Esophagus (tissue), 2 donors: ENCODE results near the gene C20orf96. TPM values are rescaled to one million over a fixed set of nuclear protein-coding genes. Genes with fewer than 3 reads are reported as not detected.
A peak's percentile ranks its signal among the peaks of the same experiment; 100 is the strongest.

Experiments used
- H3K27ac ChIP-seq, 2 donors: one replicate each; pipeline ENCODE4 v1.5.1; 2013; ENCODE audit warnings: low read depth in 2 of 2, mild to moderate bottlenecking in 2 of 2, inconsistent platforms in 1 of 2, low read length in 1 of 2, moderate library complexity in 1 of 2
- H3K27me3 ChIP-seq, 2 donors: one replicate each; pipeline ENCODE4 v1.6.1; 2013; ENCODE audit warnings: low read length in 2 of 2, control low read depth in 1 of 2, mild to moderate bottlenecking in 1 of 2; ENCODE audit not compliant: insufficient read depth in 2 of 2, control insufficient read depth in 1 of 2
- H3K36me3 ChIP-seq, 2 donors: one replicate each; pipeline ENCODE4 v1.6.1; 2013; ENCODE audit warnings: low read length in 1 of 2; ENCODE audit not compliant: control insufficient read depth in 2 of 2, insufficient read depth in 2 of 2
- H3K4me1 ChIP-seq, 2 donors: one replicate each; pipeline ENCODE4 v1.6.1; 2013; ENCODE audit warnings: low read length in 1 of 2; ENCODE audit not compliant: control insufficient read depth in 2 of 2, insufficient read depth in 2 of 2
- H3K4me3 ChIP-seq, 2 donors: one replicate each; pipeline ENCODE4 v1.5.1; 2013; ENCODE audit warnings: low read length in 2 of 2, mild to moderate bottlenecking in 2 of 2, low read depth in 1 of 2, moderate library complexity in 1 of 2
- H3K9me3 ChIP-seq, 2 donors: one replicate each; pipeline ENCODE4 v1.6.1; 2013; ENCODE audit warnings: mild to moderate bottlenecking in 2 of 2, low read depth in 1 of 2, low read length in 1 of 2, moderate library complexity in 1 of 2; ENCODE audit not compliant: control insufficient read depth in 2 of 2, insufficient read depth in 1 of 2
- WGBS, 2 donors: extraction: QIAGEN DNeasy Blood & Tissue Kit; methylation state at CpG; one replicate each; pipeline ENCODE4 v1.1.7; 2013; 5-methylcytosine and 5-hydroxymethylcytosine counted together
- polyA plus RNA-seq, 2 donors: library from polyadenylated mRNA; stranded (reverse); fragments of 200-250 nt; gene quantifications; one replicate each; pipeline ENCODE4 v1.2.3, GENCODE V29; 2013
- donor health status: healthy with polysubstance abuse.
- donor health status: Bipolar disorder and iron deficiency.

C20orf96 gene
- polyA plus RNA-seq, 2 donors, result 1.9 TPM

DNA sequence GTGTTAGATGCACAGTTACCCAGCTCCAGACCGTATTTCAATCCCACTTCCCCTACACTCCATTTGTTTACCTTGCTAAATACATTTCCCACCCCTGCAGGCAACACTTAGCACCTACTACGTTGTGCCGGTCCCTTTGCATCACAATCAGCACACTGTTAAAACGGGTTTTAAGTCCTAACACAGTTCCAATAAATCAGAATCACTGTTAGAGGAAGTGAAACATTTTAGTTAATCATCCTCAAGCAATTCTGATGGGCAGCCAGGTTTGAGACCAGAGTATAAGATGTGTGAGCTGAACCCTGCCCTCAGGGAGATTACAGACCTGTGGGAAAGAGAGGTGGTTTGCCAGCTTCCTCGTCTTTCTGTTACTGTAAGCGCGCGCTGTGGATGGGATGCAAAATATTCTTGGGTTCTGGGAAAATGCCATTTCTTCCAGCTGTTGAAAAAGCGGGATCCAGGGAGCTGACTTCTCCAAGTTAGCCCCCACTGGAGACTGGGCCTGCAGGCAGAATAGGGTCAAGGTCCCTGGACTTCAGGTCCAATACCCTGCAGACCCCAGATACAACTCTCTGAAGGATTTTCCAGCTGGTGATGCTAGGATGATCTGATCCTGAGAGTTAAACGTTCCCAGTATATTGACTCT lies 9.9 kb upstream of the C20orf96 start:
- no peak overlapping the region for H3K4me3 ChIP-seq
- no peaks in the 10 kb centered on the region for H3K9me3 ChIP-seq

DNA sequence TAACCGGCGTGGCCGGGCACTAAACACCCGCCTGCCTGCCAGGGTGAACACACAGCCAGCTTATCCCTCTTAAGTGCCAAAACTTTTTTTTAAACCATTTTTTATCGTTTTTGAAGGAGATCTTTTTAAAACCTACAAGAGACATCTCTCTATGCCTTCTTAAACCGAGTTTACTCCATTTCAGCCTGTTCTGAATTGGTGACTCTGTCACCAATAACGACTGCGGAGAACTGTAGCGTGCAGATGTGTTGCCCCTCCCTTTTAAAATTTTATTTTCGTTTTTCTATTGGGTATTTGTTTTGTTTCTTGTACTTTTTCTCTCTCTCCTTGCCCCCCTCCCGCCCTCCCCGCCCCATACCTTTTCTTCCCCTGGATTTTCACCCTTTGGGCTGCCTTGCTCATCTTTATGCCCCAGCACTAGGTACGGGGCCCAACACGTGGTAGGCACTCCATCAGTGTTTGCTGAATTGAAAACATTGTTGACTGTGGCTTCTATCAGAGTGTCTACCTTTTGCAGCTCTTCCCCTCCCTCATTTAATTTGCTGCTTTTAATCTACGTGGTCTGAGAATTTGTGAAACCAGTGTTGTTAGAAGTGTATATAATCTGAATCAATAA lies 8.3 kb upstream of the C20orf96 start:
- Histone ChIP-seq H3K27me3 (peaks cover 0 to 2% of the 10 kb centered on the region in 2 donors), H3K36me3 (peaks cover 0 to 2% of the 10 kb centered on the region in 2 donors), H3K4me1 (peaks cover 2 to 3% of the 10 kb centered on the region in 2 donors), H3K27ac (peak overlapping the region; percentile 97), H3K4me3 (peak overlapping the region; percentile 76 to 90), H3K9me3 (no peaks in the 10 kb centered on the region)
- 5% methylated on average over 15 of the region's 15 CpGs for WGBS, 2 donors

More for the DNA sequence above, 9.9 kb upstream of the C20orf96 start:
- Histone ChIP-seq H3K36me3 (peaks cover 0 to 2% of the 10 kb centered on the region in 2 donors), H3K27ac (no peak overlapping the region), H3K4me1 (peaks cover 2 to 3% of the 10 kb centered on the region in 2 donors), H3K27me3 (peaks cover 0 to 2% of the 10 kb centered on the region in 2 donors)
- whole genome bisulfite sequencing, 2 donors, result 45 to 48% methylated on average over 10 of the region's 10 CpGs

DNA sequence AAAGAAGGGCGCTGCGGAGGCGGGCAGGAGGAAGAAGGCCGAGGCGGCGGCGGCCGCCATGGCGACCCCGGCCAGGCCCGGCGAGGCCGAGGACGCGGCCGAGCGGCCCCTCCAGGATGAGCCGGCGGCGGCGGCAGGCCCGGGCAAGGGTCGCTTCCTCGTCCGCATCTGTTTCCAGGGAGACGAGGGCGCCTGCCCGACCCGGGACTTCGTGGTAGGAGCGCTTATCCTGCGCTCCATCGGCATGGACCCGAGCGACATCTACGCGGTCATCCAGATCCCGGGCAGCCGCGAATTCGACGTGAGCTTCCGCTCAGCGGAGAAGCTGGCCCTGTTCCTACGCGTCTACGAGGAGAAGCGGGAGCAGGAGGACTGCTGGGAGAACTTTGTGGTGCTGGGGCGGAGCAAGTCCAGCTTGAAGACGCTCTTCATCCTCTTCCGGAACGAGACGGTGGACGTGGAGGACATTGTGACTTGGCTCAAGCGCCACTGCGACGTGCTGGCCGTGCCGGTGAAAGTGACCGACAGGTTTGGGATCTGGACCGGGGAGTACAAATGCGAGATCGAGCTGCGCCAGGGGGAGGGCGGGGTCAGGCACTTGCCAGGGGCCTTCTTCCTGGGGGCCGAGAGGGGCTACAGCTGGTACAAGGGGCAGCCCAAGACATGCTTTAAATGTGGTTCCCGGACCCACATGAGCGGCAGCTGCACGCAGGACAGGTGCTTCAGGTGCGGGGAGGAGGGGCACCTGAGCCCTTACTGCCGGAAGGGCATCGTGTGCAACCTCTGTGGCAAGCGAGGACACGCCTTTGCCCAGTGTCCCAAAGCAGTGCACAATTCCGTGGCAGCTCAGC lies 7.6 kb upstream of the C20orf96 start:
- Histone ChIP-seq H3K4me3 (peak overlapping the region; percentile 76 to 90), H3K4me1 (peaks cover 2 to 3% of the 10 kb centered on the region in 2 donors), H3K9me3 (no peaks in the 10 kb centered on the region), H3K27me3 (no peaks in the 10 kb centered on the region), H3K36me3 (peaks cover 0 to 2% of the 10 kb centered on the region in 2 donors), H3K27ac (peak overlapping the region; percentile 97)
- WGBS, 2 donors, result 0% methylated on average over 61 to 75 of the region's 75 CpGs

DNA sequence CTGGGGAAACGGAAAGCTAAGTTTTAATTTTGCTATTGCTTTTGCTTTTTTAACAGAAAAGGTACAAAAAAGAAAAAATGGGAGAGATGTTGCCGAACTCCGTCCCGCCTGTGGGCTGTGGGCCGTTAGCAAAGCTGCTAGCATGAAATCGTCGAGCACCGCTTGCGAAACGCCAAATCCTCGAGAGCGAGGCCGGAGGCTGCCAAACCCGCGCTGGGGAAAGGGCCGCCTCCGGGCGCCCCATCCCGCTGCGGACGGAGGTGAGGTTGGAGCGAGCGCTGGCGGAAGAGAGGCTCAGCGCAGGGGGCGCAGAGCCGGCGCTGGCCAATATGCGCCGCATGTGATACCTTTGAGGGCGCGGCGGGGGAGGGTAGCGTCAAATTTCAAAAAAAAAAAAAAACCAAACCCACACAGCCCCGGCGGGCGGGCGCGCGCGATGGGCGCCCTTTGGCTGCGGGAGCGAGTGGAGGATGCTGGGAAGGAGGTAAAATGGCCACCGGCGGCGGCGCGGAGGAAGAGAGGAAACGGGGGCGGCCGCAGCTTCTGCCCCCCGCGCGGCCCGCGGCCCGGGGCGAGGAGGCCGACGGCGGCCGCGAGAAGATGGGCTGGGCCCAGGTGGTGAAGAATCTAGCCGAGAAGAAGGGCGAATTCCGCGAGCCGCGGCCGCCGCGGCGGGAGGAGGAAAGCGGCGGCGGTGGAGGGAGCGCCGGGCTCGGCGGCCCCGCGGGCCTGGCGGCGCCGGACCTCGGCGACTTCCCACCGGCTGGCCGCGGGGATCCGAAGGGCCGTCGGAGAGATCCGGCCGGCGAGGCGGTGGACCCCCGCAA lies 6.8 kb upstream of the C20orf96 start, which contains the start of gene ZCCHC3:
Gene ZCCHC3 (plus strand): TSS at position 473 of the 827 bp plus-strand sequence. CDS start 17 bp downstream, at position 490.
- Histone ChIP-seq H3K27me3 (no peaks in the 10 kb centered on the region), H3K9me3 (no peaks in the 10 kb centered on the region), H3K27ac (peak within 1 kb of the TSS; percentile 97), H3K4me1 (peaks cover 2 to 3% of the 10 kb centered on the region in 2 donors), H3K4me3 (peak within 1 kb of the TSS; percentile 76 to 90), H3K36me3 (peaks cover 0 to 2% of the 10 kb centered on the region in 2 donors)
- whole genome bisulfite sequencing, 2 donors, result 0% methylated on average over 65 to 99 of the region's 99 CpGs

DNA sequence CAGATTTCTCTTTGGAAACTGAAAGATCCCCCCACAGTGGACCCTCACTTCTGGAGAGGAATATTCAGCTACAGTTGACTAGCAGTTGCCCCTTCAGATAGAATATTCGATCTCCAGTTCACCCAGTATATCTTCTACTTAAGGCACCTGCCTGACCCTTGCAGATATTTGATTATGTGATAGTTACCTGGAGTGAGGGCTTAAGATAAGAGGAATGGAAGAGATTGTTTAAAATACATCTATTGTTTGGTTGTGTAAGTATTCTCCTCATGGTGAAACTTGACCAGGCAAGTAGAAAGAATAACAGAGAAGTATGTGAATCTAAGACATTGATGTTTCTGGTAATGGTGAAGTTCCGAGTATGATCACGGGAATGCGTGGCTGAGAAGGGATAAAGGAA lies 5.3 kb upstream of the C20orf96 start:
- Histone ChIP-seq H3K27ac (no peak overlapping the region), H3K27me3 (no peaks in the 10 kb centered on the region), H3K36me3 (no peaks in the 10 kb centered on the region), H3K4me1 (no peaks in the 10 kb centered on the region), H3K4me3 (no peak overlapping the region), H3K9me3 (no peaks in the 10 kb centered on the region)
- 66 to 71% methylated on average over 4 of the region's 4 CpGs for WGBS, 2 donors

DNA sequence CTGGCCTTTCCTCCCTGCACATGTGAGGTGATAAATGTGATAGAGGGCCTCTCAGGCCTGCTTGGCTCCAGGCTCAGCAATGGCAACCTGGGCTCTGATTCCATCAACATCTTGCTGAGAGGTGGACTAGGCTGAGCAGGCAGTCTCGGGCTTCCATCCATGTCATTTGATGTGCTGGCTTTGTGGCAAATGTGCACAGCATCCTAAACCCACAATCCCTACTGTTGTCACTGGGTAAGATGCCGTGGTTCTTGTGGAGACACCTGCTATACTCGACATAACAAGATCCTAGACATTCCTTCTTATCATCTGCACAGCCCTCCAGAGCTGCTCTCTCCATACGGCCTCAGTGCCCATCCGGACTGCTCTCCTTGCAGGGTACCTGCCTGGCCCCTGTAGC lies 4.1 kb upstream of the C20orf96 start:
- H3K27ac ChIP-seq, result no peak overlapping the region

DNA sequence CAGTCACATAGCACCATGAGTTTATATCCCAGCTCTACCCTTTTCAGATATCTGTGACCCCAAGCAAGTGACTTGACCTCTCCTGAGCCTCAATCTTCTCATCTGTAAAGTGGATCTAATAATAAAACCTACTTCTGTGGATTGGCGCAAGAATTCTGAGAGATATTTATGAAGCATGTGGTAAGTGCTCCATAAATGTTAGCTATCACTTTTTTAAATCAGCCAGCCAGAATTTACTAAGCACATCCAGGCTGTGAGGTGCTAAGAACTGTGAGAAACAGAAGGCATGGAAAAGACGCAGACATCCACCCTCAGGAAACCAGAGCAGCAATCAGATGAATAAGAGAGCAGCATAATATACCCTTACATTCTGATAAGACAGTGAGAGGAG lies 862 bp downstream of the C20orf96 start:
- Histone ChIP-seq H3K4me1 (no peaks in the 10 kb centered on the region), H3K4me3 (peak overlapping the region; percentile 55 to 67), H3K27ac (peak overlapping the region in 1 of 2 donors; percentile 87), H3K27me3 (no peaks in the 10 kb centered on the region), H3K36me3 (no peaks in the 10 kb centered on the region), H3K9me3 (no peaks in the 10 kb centered on the region)
- WGBS, 2 donors, result 46 to 51% methylated on average over 2 of the region's 2 CpGs

More for the DNA sequence above, 4.1 kb upstream of the C20orf96 start:
- H3K4me1 ChIP-seq, result no peaks in the 10 kb centered on the region
- no peaks in the 10 kb centered on the region for H3K9me3 ChIP-seq
- H3K36me3 ChIP-seq, result no peaks in the 10 kb centered on the region
- no peak overlapping the region for H3K4me3 ChIP-seq
- no peaks in the 10 kb centered on the region for H3K27me3 ChIP-seq
- WGBS, 2 donors, result 88 to 92% methylated on average over 5 of the region's 5 CpGs

DNA sequence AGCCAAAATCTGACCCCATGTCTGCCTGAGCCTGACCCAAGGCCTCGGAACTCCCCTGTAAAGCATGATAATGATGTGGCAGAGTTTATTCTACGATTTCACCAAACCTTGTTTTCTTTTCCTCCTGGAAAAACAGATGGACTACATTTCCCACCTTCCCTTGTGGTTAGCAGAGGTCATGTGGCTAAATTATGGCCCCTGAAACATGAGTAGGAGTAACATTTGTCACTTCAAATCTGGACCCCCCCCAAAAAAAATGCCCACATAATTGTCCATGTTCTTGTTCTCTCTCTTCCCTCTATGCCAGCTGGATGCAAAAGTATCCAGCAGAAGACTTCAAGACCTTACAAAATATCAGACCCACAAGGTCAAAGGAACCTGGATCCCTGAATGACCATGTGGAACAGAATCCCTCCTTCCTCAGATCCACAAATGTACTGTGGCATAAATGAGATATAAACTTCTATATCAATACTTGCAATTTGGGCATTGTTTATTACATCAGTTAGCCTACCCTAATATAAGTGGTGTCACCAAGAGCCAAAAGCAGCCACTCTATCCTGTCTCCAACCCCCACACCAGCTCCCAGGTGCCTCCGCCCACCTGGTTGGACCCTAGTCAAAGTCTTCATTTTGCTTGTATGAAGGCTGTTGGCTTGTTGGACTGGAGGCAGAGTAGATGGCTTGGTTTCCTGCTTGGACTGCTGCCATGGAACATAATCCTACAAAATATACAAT lies 1.4 kb downstream of the C20orf96 start:
- no peak overlapping the region for H3K27ac ChIP-seq
- H3K27me3 ChIP-seq, result no peaks in the 10 kb centered on the region
- no peaks in the 10 kb centered on the region for H3K9me3 ChIP-seq
- H3K36me3 ChIP-seq, result no peaks in the 10 kb centered on the region
- H3K4me1 ChIP-seq, result no peaks in the 10 kb centered on the region
- 77 to 78% methylated on average over 3 of the region's 3 CpGs for WGBS, 2 donors
- H3K4me3 ChIP-seq, result no peak overlapping the region
